Pancreas (tissue), 10 donors: ENCODE results near the gene GIPC1. TPM values are rescaled to one million over a fixed set of nuclear protein-coding genes. Genes with fewer than 3 reads are reported as not detected.
"Not testable (repeated sequence)": the region's sequence is repeated elsewhere in the genome, so short reads cannot be mapped to it uniquely, and the experiment has no call there.

Experiments
- ATAC-seq, 4 donors: fragments of 200-7000 bp; cut with Tn5 transposase; one replicate each; pipeline versions ENCODE4 v1.8.0 to v1.9.1; 2020; ENCODE audit warnings: mild to moderate bottlenecking in 4 of 4, moderate library complexity in 4 of 4
- DNase-seq, 6 donors: peaks; one replicate each; pipeline ENCODE4 v3.0.0-alpha.2; 2020
- FAIRE-seq: peaks from 2 replicates; lab custom pipeline; 2012; peaks lifted over from hg19 to GRCh38; lab: Jason Lieb, UNC
- H3K27ac ChIP-seq, 4 donors: fragments of 200-600 bp; sonication (generic); 1 replicate in 3 of 4; 2 replicates in 1 of 4; pipeline versions ENCODE4 v1.5.0 to v1.8.0; 2020
- H3K27me3 ChIP-seq, 4 donors: fragments of 200-600 bp; one replicate each; pipeline ENCODE4 v1.8.0; 2021
- H3K36me3 ChIP-seq, 3 donors: fragments of 200-600 bp; sonication (generic) in 1 of 3; one replicate each; pipeline versions ENCODE4 v1.5.0 to v1.8.0; 2020 to 2021
- H3K4me1 ChIP-seq, 3 donors: fragments of 200-600 bp; one replicate each; pipeline ENCODE4 v1.8.0; 2021
- H3K4me3 ChIP-seq, 4 donors: fragments of 200-600 bp; sonication (generic) in 2 of 4; one replicate each; pipeline versions ENCODE4 v1.5.0 to v1.8.0; 2020 to 2021
- H3K9me3 ChIP-seq, 4 donors: fragments of 200-600 bp; one replicate each; pipeline ENCODE4 v1.8.0; 2021
- CTCF ChIP-seq, 4 donors: fragments of 200-600 bp; sonication (generic) in 3 of 4; IDR thresholded peaks; one replicate each; pipeline versions ENCODE4 v1.5.0 to v1.8.0; 2021; ENCODE audit warnings: antibody characterized with exemption in 4 of 4
- WGBS, 2 donors: extraction: QIAGEN DNeasy Blood & Tissue Kit; methylation state at CpG; one replicate each; pipeline ENCODE4 v1.1.7; 2013; 5-methylcytosine and 5-hydroxymethylcytosine counted together
- intact Hi-C, 3 donors: fragments of 100-400 bp; cut with DNase I; formaldehyde crosslinking; loops; one replicate each; pipeline versions ENCODE4 v1.11.1 to v1.14.2; 2022
- polyA plus RNA-seq, 2 donors: library from polyadenylated mRNA; stranded (reverse); fragments of 200-250 nt; gene quantifications; one replicate each; pipeline ENCODE4 v1.2.3, GENCODE V29; 2013
- total RNA-seq, 6 donors: library from RNA; stranded (reverse); fragmentation: NEBNext Ultra II Directional in 4 of 6; extraction: Animal tissue kit (Norgen Biotek cat#: 25700) in 4 of 6; gene quantifications; one replicate each; pipeline versions ENCODE4 v1.2.1 to v1.2.4, GENCODE V29; 2021 to 2023
- donor health status: healthy with polysubstance abuse.
- donor health status: DM: no; HTN: no; CAD: no; lungs with moderate emphysema.
- donor health status: DM: no; HTN: no; CAD: no.
- donor health status: control.
- donor health status: control.
- donor health status: Bipolar disorder and iron deficiency.
- donor health status: DM: yes; HTN: yes; CAD: no.
- donor health status: DM: no; HTN: no; CAD: no.
- donor health status: DM: no; HTN: no; CAD: no.
- donor health status: DM: yes; HTN: yes; CAD: no.

GIPC1 gene
- total and polyA plus RNA-seq, 8 donors: 19.0 to 53.1 (median 25.0) TPM

DNA sequence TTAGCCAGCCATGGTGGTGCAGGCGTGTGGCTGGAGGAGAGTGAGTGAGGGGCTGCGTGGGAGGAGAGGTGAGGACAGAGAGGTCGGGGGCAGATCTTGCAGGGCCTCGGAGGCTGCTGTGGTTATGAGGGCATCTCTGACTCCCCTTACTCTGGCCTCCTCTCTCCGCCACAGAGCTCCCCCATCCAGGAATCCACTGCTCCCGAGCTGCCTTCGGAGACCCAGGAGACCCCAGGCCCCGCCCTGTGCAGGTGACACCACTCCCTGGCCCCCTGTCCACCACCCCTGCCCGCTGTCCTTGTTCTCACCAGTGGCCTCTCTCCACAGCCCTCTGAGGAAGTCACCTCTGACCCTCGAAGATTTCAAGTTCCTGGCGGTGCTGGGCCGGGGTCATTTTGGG, 28.5 kb downstream of the GIPC1 start:
- no peaks in the 10 kb centered on the region for H3K27me3 ChIP-seq
- no peak for FAIRE-seq
- peaks cover 0 to 38% (median 8%) of the 10 kb centered on the region in 3 donors for H3K36me3 ChIP-seq
- H3K9me3 ChIP-seq: no peaks in the 10 kb centered on the region
- DNase-seq: peak in 1 of 6 donors; percentile 59
- no peak for TF ChIP-seq CTCF (IDR thresholded peaks at IDR 0.05)
- no peak for ATAC-seq
- intact Hi-C loops: no loop called here
- H3K4me1 ChIP-seq: peaks cover 2% of the 10 kb centered on the region in 3 donors
- no peak overlapping the region for H3K4me3 ChIP-seq
- H3K27ac ChIP-seq: no peak overlapping the region
- 83 to 85% methylated on average over 12 of the region's 12 CpGs for WGBS, 2 donors

DNA sequence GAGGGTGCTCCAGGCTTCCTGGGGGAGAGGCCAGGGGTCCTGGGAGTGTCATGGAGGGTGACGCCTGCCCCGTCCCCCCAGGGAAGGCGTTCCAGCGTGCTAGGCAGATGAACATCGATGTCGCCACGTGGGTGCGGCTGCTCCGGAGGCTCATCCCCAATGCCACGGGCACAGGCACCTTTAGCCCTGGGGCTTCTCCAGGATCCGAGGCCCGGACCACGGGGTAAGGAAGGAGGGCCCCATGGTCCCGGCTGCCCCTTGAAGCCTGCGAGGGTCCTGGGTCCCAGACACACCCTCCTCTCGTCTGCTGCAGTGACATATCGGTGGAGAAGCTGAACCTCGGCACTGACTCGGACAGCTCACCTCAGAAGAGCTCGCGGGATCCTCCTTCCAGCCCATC, 32.2 kb downstream of the GIPC1 start:
- Histone ChIP-seq H3K4me1 (no peaks in the 10 kb centered on the region), H3K4me3 (no peak overlapping the region), H3K36me3 (peaks cover 0 to 31% (median 8%) of the 10 kb centered on the region in 3 donors), H3K27me3 (no peaks in the 10 kb centered on the region), H3K27ac (no peak overlapping the region), H3K9me3 (no peaks in the 10 kb centered on the region)
- no peak for FAIRE-seq
- DNase-seq: no peak
- WGBS, 2 donors: 98% methylated on average over 21 of the region's 21 CpGs
- intact Hi-C loops: no loop called here
- no peak for TF ChIP-seq CTCF (IDR thresholded peaks at IDR 0.05)
- no peak for ATAC-seq

DNA sequence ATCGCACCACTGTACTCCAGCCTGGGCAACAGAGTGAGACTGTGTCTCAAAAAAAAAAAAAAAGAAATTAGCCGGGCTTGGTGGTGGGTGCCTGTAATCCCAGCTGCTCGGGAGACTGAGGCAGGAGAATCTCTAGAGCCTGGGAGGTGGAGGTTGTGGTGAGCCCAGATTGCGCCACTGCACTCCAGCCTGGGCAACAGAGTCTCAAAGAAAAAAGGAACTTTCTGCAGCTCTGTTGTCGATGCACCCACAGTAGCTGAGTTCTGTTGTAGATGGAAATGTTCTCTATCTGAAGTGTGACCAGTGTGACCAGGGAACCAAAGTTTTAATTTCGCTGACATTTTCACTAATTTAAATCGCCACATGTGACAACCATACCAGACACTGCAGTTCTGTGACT, 33.5 kb downstream of the GIPC1 start:
- 95 to 96% methylated on average over 6 to 7 of the region's 7 CpGs for WGBS, 2 donors
- H3K27me3 ChIP-seq, H3K9me3 ChIP-seq, H3K4me3 ChIP-seq, FAIRE-seq, ATAC-seq, intact Hi-C loops, H3K4me1 ChIP-seq, H3K27ac ChIP-seq, DNase-seq: not testable (repeated sequence)
- H3K36me3 ChIP-seq: peaks cover 0 to 20% (median 8%) of the 10 kb centered on the region in 3 donors

DNA sequence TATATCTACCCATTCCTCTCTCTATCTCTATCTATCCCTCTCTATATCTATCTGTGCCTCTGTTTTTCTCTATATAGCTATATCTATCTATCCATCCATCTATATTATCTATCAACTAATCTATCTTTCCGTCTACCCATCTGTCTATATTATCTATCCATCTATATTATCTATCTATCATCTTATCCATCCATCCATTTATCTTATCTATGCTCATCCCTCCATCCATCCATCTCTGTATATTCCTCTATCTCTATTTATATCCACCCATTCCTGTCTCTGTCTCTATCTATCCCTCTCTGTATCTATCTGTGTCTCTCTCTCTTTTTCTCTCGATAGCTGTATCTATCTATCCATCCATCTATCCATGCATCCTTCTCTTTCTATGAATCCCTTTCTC, 35.0 kb downstream of the GIPC1 start:
- no peaks in the 10 kb centered on the region for H3K4me1 ChIP-seq
- no peak overlapping the region for H3K27ac ChIP-seq
- no peaks in the 10 kb centered on the region for H3K9me3 ChIP-seq
- FAIRE-seq (no peak), DNase-seq (no peak), ATAC-seq (no peak)
- no peaks in the 10 kb centered on the region for H3K27me3 ChIP-seq
- TF ChIP-seq CTCF (IDR thresholded peaks at IDR 0.05): no peak
- intact Hi-C loops: no loop called here
- H3K36me3 ChIP-seq: peaks cover 0 to 16% (median 8%) of the 10 kb centered on the region in 3 donors
- 84 to 94% methylated on average over 2 of the region's 2 CpGs for WGBS, 2 donors
- H3K4me3 ChIP-seq: no peak overlapping the region

DNA sequence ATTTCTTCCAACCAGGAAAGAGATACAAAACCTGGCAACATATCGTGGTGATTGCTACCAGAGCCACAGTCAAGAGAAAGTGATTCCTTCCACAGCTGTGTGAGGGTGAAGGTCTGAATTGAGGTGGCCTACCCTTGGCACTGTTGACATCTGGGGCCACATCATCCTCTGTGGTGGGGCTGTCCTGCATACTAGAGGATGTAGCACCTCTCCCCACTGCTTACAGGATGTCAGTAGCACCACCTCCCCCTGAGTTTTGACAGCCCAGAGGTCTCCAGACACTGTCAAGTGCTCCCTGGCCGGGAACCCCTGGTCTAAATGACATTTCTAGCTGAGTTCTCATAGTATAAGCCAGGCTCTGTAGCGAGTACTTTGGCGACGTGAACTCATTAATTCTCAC, 36.2 kb downstream of the GIPC1 start:
- Histone ChIP-seq H3K36me3 (peaks cover 0 to 11% (median 8%) of the 10 kb centered on the region in 3 donors), H3K9me3 (no peaks in the 10 kb centered on the region), H3K4me3 (no peak overlapping the region), H3K4me1 (no peaks in the 10 kb centered on the region), H3K27ac (no peak overlapping the region), H3K27me3 (no peaks in the 10 kb centered on the region)
- DNase-seq (peak in 1 of 6 donors; percentile 8), ATAC-seq (no peak), FAIRE-seq (no peak)
- WGBS, 2 donors: 80 to 85% methylated on average over 5 of the region's 5 CpGs
- intact Hi-C loops: no loop called here
- no peak for TF ChIP-seq CTCF (IDR thresholded peaks at IDR 0.05)

GRCh38 chr19:14452303-14452702, 43.6 kb downstream of the GIPC1 start:
- ATAC-seq, H3K27me3 ChIP-seq, H3K9me3 ChIP-seq, FAIRE-seq, DNase-seq, intact Hi-C loops, H3K4me1 ChIP-seq, H3K4me3 ChIP-seq, H3K27ac ChIP-seq: not testable (repeated sequence)
- WGBS, 2 donors: 96 to 100% methylated on average over 3 of the region's 3 CpGs
- peaks cover 3 to 21% (median 4%) of the 10 kb centered on the region in 3 donors for H3K36me3 ChIP-seq
